ENCODE data around the gene HMX1.

DNA sequence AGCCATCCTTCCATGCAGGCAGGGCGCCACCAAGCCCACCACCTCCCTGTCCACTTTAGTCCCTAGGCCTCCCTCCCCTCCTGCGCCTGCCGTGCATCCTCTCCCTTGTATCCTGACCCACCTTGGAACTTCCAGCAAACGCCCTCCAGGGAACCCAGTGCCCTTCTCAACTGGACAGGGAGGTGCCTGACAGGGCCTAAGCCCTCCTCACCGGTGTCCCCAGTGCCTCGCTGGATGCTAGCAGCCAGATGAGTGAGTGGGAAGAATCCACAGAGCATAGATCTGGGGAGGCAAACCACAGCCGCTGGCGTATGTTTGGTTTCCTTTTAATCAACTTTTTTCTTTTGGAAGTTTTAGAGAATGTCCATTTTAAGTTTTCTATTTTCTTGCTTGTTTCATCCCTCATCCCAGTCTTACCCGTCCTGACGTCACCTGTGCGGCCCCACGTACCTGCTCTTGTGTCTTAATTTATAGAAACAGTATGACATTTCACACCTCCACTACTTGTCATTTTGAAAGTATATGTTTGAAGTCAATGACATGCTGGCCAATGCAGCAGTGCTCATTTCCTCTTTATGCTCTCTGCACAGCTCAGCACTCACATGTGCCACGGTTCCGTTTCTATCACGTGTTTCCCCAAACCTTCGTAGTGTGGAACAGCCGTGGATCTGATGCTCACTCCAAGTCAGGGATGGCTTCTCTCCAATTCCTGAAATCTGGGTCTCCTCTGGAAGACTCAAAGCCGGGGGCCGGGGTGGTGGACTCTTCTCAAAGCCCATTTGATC is 3.4 kb upstream of the HMX1 start:
- TF ChIP-seq POLR2A (IDR thresholded peaks at IDR 0.05; ENCODE audit: low read depth, low read length) (no peak), SPI1 (IDR thresholded peaks at IDR 0.05; ENCODE audit: low read depth, low read length) (peak; percentile 40; the same call in 1 of the 2 replicates), POLR2AphosphoS5 (IDR thresholded peaks at IDR 0.05; ENCODE audit: low read depth, low read length) (no peak)

All from GM12891 (cell line).